AG10803 (cell line): ENCODE measurements around the gene OR2W1.

ENCODE experiments used
- DNase-seq: peaks from one replicate; pipeline ENCODE4 v3.0.0; 2010; ENCODE audit warnings: low read depth
- H3K4me3 ChIP-seq: 2 replicates; pipeline ENCODE4 v1.5.1; 2011; ENCODE audit warnings: mild to moderate bottlenecking, low read length, control low read depth
- TF ChIP-seq, protein P1 (sequence below): conservative IDR thresholded peaks from 2 replicates; pipeline ENCODE4 v1.5.1; 2011; ENCODE audit warnings: mild to moderate bottlenecking, low read length, control low read depth, inconsistent platforms

OR2W1 gene

GRCh38 chr6:29051680-29052079, 6.7 kb upstream of the OR2W1 start:
- DNase-seq, result no peak
- H3K4me3 ChIP-seq, result no peak overlapping the region
- TF ChIP-seq, protein P1, sequence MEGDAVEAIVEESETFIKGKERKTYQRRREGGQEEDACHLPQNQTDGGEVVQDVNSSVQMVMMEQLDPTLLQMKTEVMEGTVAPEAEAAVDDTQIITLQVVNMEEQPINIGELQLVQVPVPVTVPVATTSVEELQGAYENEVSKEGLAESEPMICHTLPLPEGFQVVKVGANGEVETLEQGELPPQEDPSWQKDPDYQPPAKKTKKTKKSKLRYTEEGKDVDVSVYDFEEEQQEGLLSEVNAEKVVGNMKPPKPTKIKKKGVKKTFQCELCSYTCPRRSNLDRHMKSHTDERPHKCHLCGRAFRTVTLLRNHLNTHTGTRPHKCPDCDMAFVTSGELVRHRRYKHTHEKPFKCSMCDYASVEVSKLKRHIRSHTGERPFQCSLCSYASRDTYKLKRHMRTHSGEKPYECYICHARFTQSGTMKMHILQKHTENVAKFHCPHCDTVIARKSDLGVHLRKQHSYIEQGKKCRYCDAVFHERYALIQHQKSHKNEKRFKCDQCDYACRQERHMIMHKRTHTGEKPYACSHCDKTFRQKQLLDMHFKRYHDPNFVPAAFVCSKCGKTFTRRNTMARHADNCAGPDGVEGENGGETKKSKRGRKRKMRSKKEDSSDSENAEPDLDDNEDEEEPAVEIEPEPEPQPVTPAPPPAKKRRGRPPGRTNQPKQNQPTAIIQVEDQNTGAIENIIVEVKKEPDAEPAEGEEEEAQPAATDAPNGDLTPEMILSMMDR, result no peak

DNA sequence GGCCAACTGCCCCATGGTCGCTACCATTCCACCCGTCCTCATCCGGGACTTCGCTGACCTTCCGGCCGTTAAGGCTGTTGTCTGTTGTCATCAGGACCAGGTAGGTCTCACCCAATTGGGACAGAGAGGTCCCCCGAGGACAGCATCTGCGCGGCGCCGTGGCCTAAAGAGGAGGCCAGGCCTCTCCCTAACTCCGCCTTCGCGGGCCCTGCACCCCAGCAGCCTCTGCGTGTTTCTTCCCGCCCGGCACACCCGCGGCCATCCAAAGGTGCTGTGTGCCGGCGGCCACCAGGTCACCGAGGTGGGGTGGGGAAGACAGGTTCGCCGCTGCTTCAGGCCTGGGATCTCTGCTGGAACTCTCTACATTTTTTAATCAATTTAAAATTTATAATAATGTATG, 9.0 kb downstream of the OR2W1 start:
- H3K4me3 ChIP-seq, result no peak overlapping the region
- no peak for DNase-seq
- TF ChIP-seq, protein P1, result no peak

DNA sequence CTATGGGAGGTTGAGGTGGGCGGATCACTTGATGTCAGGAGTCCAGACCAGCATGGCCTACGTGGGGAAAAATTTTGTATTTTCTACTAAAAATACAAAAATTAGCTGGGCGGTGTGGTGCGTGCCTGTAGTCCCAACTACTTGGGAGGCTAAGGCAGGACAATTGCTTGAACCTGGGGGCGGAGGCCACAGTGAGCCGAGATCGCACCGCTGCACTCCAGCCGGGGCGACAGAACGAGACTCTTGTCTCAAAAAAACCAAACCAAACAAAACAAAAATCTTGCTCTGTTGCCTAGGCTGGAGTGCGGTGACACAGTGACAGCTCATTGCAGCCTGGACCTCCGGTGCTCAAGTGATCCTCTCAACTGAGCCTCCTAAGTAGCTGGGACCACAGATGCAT, 16.2 kb downstream of the OR2W1 start:
- H3K4me3 ChIP-seq, result no peak overlapping the region
- no peak for DNase-seq
- TF ChIP-seq, protein P1, result no peak

DNA sequence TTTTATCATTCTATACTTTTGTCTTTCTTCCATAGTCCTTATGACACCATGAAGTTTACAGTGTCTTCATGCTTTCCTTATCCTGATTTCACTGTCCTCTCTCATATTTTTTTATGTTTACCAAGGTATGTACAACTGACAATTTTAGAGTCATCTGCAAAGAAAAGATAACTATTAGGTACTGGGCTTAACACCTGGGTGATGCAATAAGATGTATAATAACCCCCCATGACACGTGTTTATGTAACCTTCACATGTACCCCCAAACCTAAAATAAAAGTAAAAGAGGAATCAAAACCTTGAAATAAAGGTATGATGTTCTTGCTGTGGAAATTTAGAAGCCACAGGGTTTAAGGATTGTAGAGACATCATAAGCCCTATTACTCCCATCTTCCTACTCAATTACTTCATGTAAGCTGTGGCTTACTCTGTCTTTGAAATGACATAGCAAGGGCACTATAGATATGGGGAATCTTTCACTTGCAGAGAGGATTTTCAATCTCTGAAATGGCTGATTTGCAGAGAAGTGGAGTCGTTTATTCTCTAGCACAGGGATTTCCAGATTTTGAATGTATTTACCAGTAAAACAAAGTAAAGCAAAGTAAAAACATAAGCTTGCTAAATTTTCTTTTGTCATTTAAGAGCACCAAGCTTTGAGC, 18.9 kb downstream of the OR2W1 start:
- DNase-seq, result no peak
- TF ChIP-seq, protein P1, result no peak
- H3K4me3 ChIP-seq, result no peak overlapping the region

DNA sequence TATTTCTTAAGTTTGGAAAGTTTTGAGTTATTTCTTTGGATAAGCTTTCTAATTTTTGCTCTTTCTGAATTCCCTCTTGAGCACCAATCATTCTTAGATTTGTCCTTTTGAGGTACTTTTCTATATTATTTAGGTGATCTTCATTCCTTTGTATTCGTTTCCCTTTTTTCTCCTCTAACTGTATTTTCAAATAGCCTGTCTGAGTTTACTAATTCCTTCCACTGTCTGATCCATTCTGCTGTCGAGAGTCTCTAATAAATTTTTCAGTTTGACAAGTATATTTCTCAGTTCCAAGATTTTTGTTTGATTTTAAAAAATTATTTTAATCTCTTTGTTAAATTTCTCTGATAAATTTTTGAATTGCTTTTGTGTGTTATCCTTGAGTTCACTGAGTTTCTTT, 23.5 kb downstream of the OR2W1 start:
- TF ChIP-seq, protein P1, result no peak
- DNase-seq, result no peak
- H3K4me3 ChIP-seq, result no peak overlapping the region

DNA sequence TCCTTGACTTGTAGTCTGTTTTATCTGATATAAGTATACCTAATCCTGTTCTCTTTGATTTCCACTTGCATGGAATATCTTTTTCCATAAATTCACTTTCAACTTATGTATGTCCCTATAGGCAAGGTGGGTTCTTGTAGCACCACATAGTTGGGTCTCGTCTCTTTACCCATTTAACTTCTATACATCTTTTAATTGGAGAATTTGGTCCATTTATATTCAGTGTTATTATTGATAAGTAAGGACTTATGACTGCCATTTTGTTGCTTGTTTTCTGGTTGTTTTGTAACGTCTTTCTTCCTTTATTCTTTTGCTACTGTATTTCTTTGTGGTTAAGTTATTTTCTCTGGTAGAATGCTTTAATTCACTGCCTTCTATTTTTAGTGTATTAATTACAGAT, 25.3 kb downstream of the OR2W1 start:
- no peak for DNase-seq
- TF ChIP-seq, protein P1, result no peak
- H3K4me3 ChIP-seq, result no peak overlapping the region

DNA sequence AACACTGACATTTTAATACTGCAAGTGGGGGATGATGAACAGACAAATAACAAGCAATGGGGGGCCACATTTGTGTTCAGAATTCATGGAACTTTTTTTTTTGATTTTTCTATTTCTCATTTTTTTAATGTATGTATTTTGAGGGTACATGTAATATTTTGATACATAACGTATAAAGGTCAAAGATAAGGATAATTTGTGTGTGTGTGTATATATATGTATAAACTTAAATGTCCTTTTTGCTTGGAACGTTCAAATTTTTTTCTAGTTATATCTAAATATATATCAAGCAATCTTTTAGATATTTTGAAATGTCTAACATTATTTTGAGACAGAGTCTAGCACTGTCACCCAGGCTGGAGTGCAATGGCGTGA, 27.6 kb downstream of the OR2W1 start:
- DNase-seq, result no peak
- TF ChIP-seq, protein P1, result no peak
- H3K4me3 ChIP-seq, result no peak overlapping the region
